ENCODE results near the gene TMEM238. TPM values are rescaled to one million over a fixed set of nuclear protein-coding genes. Genes with fewer than 3 reads are reported as not detected.

The TMEM238 gene
- total and polyA plus RNA-seq, 4 experiments from 2014 or later, result 2.4 to 9.9 (median 9.6) TPM; not detected in 1

GRCh38 chr19:55365964-55366363 is 18.1 kb downstream of the TMEM238 start:
- no peaks in the 10 kb centered on the region for H3K9me3 ChIP-seq (ENCODE audit: control insufficient read depth in 1 of 2, low read length in 2 of 2)
- no peak overlapping the region for H3K4me3 Mint-ChIP-seq
- no peaks in the 10 kb centered on the region for H3K36me3 ChIP-seq (ENCODE audit: insufficient read depth, low read length)
- peaks cover 13 to 20% of the 10 kb centered on the region in 2 donors for H3K27me3 Mint-ChIP-seq
- ChIA-PET POLR2A (ENCODE audit: partially characterized antibody) (no interaction called here), CTCF (ENCODE audit: partially characterized antibody) (no interaction called here)
- no peak overlapping the region for H3K27ac ChIP-seq (ENCODE audit: low read depth, low read length)
- H3K36me3 Mint-ChIP-seq, result no peaks in the 10 kb centered on the region
- no peak overlapping the region for H3K27ac Mint-ChIP-seq
- DNase-seq, result no peak
- peaks cover 4 to 5% (median 5%) of the 10 kb centered on the region in 4 donors for H3K4me1 Mint-ChIP-seq
- intact Hi-C loops (cut with micrococcal nuclease), result no loop called here
- H3K4me3 ChIP-seq (ENCODE audit: low read length in 2 of 2), result no peak overlapping the region
- H3K4me1 ChIP-seq (ENCODE audit: insufficient read depth, low read length), result peaks cover 7% of the 10 kb centered on the region
- H3K9me3 Mint-ChIP-seq, result peaks cover 0 to 4% (median 0%) of the 10 kb centered on the region in 8 donors
- H3K27me3 ChIP-seq (ENCODE audit: insufficient read depth, low read length), result peaks cover 16% of the 10 kb centered on the region

GRCh38 chr19:55365245-55365644 is 18.8 kb downstream of the TMEM238 start:
- H3K9me3 Mint-ChIP-seq, result no peaks in the 10 kb centered on the region
- H3K36me3 ChIP-seq (ENCODE audit: insufficient read depth, low read length), result no peaks in the 10 kb centered on the region
- H3K27me3 ChIP-seq (ENCODE audit: insufficient read depth, low read length), result peaks cover 10% of the 10 kb centered on the region
- peaks cover 7% of the 10 kb centered on the region for H3K4me1 ChIP-seq (ENCODE audit: insufficient read depth, low read length)
- H3K4me1 Mint-ChIP-seq, result peaks cover 2 to 5% (median 3%) of the 10 kb centered on the region in 4 donors
- intact Hi-C loops (cut with micrococcal nuclease), result no loop called here
- ChIA-PET POLR2A (ENCODE audit: partially characterized antibody) (no interaction called here), CTCF (ENCODE audit: partially characterized antibody) (no interaction called here)
- no peak for DNase-seq
- no peaks in the 10 kb centered on the region for H3K9me3 ChIP-seq (ENCODE audit: control insufficient read depth in 1 of 2, low read length in 2 of 2)
- H3K27ac ChIP-seq (ENCODE audit: low read depth, low read length), result no peak overlapping the region
- peak overlapping the region in 1 of 7 donors; percentile 29 for H3K27ac Mint-ChIP-seq
- H3K27me3 Mint-ChIP-seq, result peaks cover 7 to 16% of the 10 kb centered on the region in 2 donors
- H3K4me3 Mint-ChIP-seq, result no peak overlapping the region
- H3K4me3 ChIP-seq (ENCODE audit: low read length in 2 of 2), result no peak overlapping the region
- no peaks in the 10 kb centered on the region for H3K36me3 Mint-ChIP-seq

DNA sequence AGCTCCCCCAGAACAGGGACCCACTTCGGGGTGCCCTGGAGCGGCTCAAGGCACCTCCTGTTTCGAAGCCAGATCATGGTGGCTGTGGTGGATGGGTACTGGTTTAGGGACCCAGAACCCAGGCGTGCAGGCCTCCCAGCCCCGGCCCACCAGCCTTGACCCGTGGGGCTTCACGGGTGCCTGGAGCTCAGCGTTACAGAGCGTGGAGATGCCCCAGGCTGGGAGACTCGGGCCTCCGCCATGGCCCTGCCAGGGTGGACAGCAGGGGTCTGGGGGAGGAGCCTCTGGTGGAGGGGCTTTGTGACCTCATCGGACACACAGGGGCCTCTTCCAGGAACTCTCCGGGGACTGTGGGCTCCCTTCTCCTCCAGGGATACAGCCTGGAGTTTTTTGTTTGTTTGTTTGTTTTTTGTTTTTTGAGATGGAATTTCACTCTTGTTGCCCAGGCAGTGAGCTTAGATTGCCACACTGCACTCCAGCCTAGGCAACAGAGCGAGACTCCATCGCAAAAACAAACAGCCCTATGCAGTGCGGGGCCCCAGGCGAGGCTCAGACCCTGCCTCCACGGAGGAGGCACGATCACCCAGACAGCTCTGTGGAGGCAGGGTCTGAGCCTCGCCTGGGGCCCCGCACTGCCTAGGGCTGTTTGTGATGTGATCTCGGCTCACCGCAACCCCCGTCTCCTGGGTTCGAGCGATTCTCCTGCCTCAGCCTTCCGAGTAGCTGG is 20.9 kb downstream of the TMEM238 start, which contains the start of gene GARIN5B:
TSS of gene GARIN5B (minus strand) at position 271 of the 727 bp plus-strand sequence. CDS start at position 77, 194 bp downstream.
- no peaks in the 10 kb centered on the region for H3K36me3 Mint-ChIP-seq
- CTCF ChIA-PET (ENCODE audit: partially characterized antibody), result interaction anchor here (0.6 kb wide), 1 partner anchor 152 kb away, joined by 3 read pairs; no protein-coding TSS in a partner anchor
- POLR2A ChIA-PET (ENCODE audit: partially characterized antibody), result no interaction called here

GRCh38 chr19:55362174-55362989 is 21.7 kb downstream of the TMEM238 start:
- Mint-ChIP-seq H3K27ac (no peak overlapping the region), H3K27me3 (peaks cover 4 to 10% of the 10 kb centered on the region in 2 donors), H3K4me1 (no peaks in the 10 kb centered on the region), H3K4me3 (no peak overlapping the region), H3K9me3 (no peaks in the 10 kb centered on the region), H3K36me3 (no peaks in the 10 kb centered on the region)
- DNase-seq, result no peak
- ChIA-PET CTCF (ENCODE audit: partially characterized antibody) (no interaction called here), POLR2A (ENCODE audit: partially characterized antibody) (no interaction called here)
- H3K27me3 ChIP-seq (ENCODE audit: insufficient read depth, low read length), result peaks cover under 1% of the 10 kb centered on the region
- intact Hi-C loops (cut with micrococcal nuclease), result no loop called here
- H3K36me3 ChIP-seq (ENCODE audit: insufficient read depth, low read length), result no peaks in the 10 kb centered on the region
- no peaks in the 10 kb centered on the region for H3K9me3 ChIP-seq (ENCODE audit: control insufficient read depth in 1 of 2, low read length in 2 of 2)
- no peaks in the 10 kb centered on the region for H3K4me1 ChIP-seq (ENCODE audit: insufficient read depth, low read length)
- H3K4me3 ChIP-seq (ENCODE audit: low read length in 2 of 2), result no peak overlapping the region
- no peak overlapping the region for H3K27ac ChIP-seq (ENCODE audit: low read depth, low read length)

More for the DNA sequence above, 20.9 kb downstream of the TMEM238 start, which contains the start of gene GARIN5B:
- no peaks in the 10 kb centered on the region for H3K27me3 ChIP-seq (ENCODE audit: insufficient read depth, low read length)
- H3K27me3 Mint-ChIP-seq, result peaks cover 5 to 10% of the 10 kb centered on the region in 2 donors
- H3K4me3 Mint-ChIP-seq, result no peak within 1 kb of the TSS
- no peak within 1 kb of the TSS for H3K27ac ChIP-seq (ENCODE audit: low read depth, low read length)
- H3K9me3 ChIP-seq (ENCODE audit: control insufficient read depth in 1 of 2, low read length in 2 of 2), result no peaks in the 10 kb centered on the region
- no peak within 1 kb of the TSS for H3K27ac Mint-ChIP-seq
- no peaks in the 10 kb centered on the region for H3K4me1 ChIP-seq (ENCODE audit: insufficient read depth, low read length)
- H3K4me3 ChIP-seq (ENCODE audit: low read length in 2 of 2), result no peak within 1 kb of the TSS
- no peaks in the 10 kb centered on the region for H3K9me3 Mint-ChIP-seq
- no peaks in the 10 kb centered on the region for H3K36me3 ChIP-seq (ENCODE audit: insufficient read depth, low read length)
- no peaks in the 10 kb centered on the region for H3K4me1 Mint-ChIP-seq
- intact Hi-C loops (cut with micrococcal nuclease), result no loop called here
- no peak for DNase-seq

GRCh38 chr19:55360902-55361301 is 23.2 kb downstream of the TMEM238 start:
- H3K27me3 Mint-ChIP-seq, result peaks cover 6 to 8% of the 10 kb centered on the region in 2 donors
- no peak overlapping the region for H3K4me3 ChIP-seq (ENCODE audit: low read length in 2 of 2)
- no peak overlapping the region for H3K27ac ChIP-seq (ENCODE audit: low read depth, low read length)
- no peaks in the 10 kb centered on the region for H3K4me1 ChIP-seq (ENCODE audit: insufficient read depth, low read length)
- H3K36me3 Mint-ChIP-seq, result no peaks in the 10 kb centered on the region
- no peak overlapping the region for H3K4me3 Mint-ChIP-seq
- no peaks in the 10 kb centered on the region for H3K36me3 ChIP-seq (ENCODE audit: insufficient read depth, low read length)
- H3K9me3 ChIP-seq (ENCODE audit: control insufficient read depth in 1 of 2, low read length in 2 of 2), result no peaks in the 10 kb centered on the region
- H3K27me3 ChIP-seq (ENCODE audit: insufficient read depth, low read length), result peaks cover 3% of the 10 kb centered on the region
- intact Hi-C loops (cut with micrococcal nuclease), result no loop called here
- no peaks in the 10 kb centered on the region for H3K9me3 Mint-ChIP-seq
- H3K4me1 Mint-ChIP-seq, result no peaks in the 10 kb centered on the region
- CTCF ChIA-PET (ENCODE audit: partially characterized antibody), result no interaction called here
- no peak for DNase-seq
- POLR2A ChIA-PET (ENCODE audit: partially characterized antibody), result no interaction called here
- no peak overlapping the region for H3K27ac Mint-ChIP-seq

DNA sequence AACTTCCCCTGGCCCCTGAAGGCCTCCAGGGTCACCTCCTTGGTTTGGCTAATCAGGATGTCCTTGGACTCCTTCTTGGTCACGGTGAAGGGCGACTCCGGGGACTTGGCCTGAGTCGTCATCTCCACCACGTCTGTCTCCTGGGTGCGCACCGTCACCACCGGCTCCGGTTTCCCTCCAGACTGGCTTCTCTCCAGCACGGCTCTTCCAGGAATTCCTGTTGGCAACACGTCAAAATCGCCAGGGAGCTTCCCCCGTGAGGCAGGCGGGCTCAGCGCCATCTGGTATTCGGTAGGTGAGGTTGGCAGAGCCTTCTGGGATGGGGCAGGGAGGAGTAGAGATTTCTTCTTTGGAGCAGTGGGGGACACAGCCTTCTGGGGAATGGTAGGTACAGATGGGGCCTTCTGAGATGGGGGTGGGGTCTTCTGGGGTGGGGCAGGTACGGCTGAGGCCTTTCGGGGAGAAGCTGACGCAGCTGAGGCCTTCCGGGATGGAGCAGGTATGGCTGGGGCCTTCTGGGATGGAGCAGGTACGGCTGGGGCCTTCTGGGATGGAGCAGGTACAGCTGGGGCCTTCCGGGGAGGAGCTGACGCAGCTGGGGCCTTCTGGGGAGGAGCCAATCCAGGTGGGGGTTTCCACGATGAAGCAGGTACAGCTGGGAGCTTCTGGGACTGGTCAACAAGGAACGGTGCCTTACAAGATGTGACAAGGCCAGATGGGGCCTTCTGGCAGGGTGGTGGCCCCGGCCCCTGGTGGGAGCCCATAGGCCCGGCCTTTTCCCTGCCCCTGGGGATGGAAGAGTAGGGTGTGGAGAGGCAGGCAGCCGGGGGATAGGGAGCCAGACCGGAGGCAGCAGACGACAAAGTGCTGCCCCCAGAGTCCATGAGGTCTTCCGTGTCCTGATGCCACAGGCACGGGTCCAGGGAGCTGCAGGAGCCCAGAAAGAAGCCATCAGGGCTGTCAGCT is 24.9 kb downstream of the TMEM238 start:
- H3K9me3 ChIP-seq (ENCODE audit: control insufficient read depth in 1 of 2, low read length in 2 of 2), result no peaks in the 10 kb centered on the region
- Mint-ChIP-seq H3K27me3 (peaks cover 6 to 13% of the 10 kb centered on the region in 2 donors), H3K27ac (no peak overlapping the region), H3K9me3 (no peaks in the 10 kb centered on the region), H3K4me3 (no peak overlapping the region), H3K4me1 (peaks cover 0 to 1% (median 0%) of the 10 kb centered on the region in 4 donors), H3K36me3 (no peaks in the 10 kb centered on the region)
- no peak overlapping the region for H3K4me3 ChIP-seq (ENCODE audit: low read length in 2 of 2)
- CTCF ChIA-PET (ENCODE audit: partially characterized antibody), result no interaction called here
- intact Hi-C loops (cut with micrococcal nuclease), result no loop called here
- no peaks in the 10 kb centered on the region for H3K36me3 ChIP-seq (ENCODE audit: insufficient read depth, low read length)
- H3K4me1 ChIP-seq (ENCODE audit: insufficient read depth, low read length), result peaks cover 6% of the 10 kb centered on the region
- no peak for DNase-seq
- POLR2A ChIA-PET (ENCODE audit: partially characterized antibody), result no interaction called here
- H3K27me3 ChIP-seq (ENCODE audit: insufficient read depth, low read length), result peaks cover 3% of the 10 kb centered on the region
- H3K27ac ChIP-seq (ENCODE audit: low read depth, low read length), result no peak overlapping the region

Measured in CD4-positive, alpha-beta memory T cell (primary cell).